GM18517 (cell line): ENCODE results near the gene WFDC13.
"Not testable (repeated sequence)": the region's sequence is repeated elsewhere in the genome, so short reads cannot be mapped to it uniquely, and the experiment has no call there.

Experiments used
- ATAC-seq: cut with Tn5 transposase; IDR thresholded peaks from one replicate; pipeline ENCODE4 v1.9.1; 2021; ENCODE audit warnings: mild to moderate bottlenecking, moderate library complexity; ENCODE audit not compliant: unreplicated experiment

Gene WFDC13

GRCh38 chr20:45701873-45702272 lies at the start of gene WFDC13:
Gene WFDC13, plus strand, starts transcription at chr20:45702038. Its CDS starts 86 bp downstream, at chr20:45702124.
- ATAC-seq = no peak

- not testable (repeated sequence) for ATAC-seq
Observed at GRCh38 chr20:45657038-45657437, 44.8 kb upstream of the WFDC13 start.

- no peak for ATAC-seq
Observed at GRCh38 chr20:45670139-45670538, 31.7 kb upstream of the WFDC13 start, which contains the start of gene WFDC11. Gene WFDC11, minus strand, starts transcription at chr20:45670239. Its CDS starts 19,639 bp downstream, at chr20:45650600.

GRCh38 chr20:45672765-45673164 lies 29.1 kb upstream of the WFDC13 start:
- ATAC-seq = no peak

DNA sequence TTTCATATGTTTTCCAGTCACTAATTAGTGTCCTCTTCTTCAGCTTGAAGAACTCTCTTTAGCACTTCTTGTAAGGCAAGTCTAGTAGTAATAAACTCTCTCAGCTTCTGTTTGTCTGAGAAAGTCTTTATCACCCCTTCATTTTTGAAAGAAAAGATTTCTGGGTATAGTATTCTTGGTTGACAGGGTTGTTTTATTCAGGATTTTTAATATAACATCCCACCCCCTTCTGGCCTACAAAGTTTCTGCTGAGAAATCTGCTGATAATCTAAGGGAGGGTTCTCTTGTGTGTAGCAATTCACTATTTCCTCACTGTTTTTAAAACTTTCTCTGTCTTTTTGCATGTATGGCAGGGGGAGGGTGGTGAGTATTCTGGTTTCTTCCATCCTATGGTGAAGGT lies 22.2 kb upstream of the WFDC13 start:
- ATAC-seq = no peak

DNA sequence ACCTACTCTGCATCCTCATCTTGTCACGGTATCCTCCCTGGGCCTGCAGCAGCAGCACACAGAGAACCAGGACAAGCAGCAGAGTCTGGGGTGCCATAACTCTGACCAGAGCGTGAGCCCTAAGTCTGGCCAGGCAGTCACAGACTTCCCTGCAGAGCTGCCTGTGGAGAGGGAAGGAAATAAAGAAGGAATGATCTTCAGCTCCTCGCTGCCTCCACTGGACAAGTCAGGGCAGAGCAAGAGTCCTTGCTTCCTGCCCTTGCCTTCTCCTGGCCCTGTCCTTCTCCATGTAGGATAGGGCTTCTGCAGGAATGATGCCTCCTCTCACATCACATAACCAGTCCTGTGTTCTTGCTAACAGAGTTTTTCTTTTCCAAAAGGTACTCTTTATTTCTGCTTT lies 15.9 kb upstream of the WFDC13 start:
- ATAC-seq = no peak

DNA sequence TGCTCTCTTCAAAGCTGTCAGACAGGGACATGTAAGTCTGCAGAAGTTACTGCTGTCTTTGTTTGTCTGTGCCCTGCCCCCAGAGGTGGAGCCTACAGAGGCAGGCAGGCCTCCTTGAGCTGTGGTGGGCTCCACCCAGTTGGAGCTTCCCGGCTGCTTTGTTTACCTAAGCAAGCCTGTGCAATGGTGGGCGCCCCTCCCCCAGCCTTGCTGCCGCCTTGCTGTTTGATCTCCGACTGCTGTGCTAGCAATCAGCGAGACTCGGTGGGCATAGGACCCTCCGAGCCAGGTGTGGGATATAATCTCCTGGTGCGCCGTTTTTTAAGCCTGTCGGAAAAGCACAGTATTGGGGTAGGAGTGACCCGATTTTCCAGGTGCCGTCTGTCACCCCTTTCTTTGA lies 8.5 kb upstream of the WFDC13 start:
- ATAC-seq = not testable (repeated sequence)

- no peak for ATAC-seq
Observed at GRCh38 chr20:45695496-45695895, 6.3 kb upstream of the WFDC13 start.

DNA sequence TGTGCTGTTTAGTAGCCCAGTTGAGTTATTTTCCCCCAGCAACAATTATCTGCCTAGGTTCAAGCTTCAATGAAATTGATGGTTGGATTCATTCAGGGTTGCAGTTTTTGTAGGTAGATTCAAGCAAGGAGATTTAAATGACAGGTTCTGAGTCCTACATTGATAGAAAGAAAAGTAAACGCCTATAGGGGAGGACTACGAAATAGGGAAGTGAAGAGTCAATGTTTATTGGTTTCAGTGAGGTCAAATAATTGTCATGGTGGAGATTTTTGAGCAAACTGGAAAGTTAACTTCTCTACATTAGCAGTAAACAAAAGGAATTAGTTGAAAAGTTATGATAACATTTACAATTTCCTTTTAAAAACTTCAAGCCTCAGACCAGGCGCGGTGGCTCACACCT lies 734 bp upstream of the WFDC13 start:
- ATAC-seq = no peak

- ATAC-seq = no peak
Observed at GRCh38 chr20:45704969-45705637, 3.3 kb downstream of the WFDC13 start, which contains the start of gene WFDC10B. Gene WFDC10B, minus strand, starts transcription at chr20:45705019. Its CDS starts 19,027 bp downstream, at chr20:45685992.

DNA sequence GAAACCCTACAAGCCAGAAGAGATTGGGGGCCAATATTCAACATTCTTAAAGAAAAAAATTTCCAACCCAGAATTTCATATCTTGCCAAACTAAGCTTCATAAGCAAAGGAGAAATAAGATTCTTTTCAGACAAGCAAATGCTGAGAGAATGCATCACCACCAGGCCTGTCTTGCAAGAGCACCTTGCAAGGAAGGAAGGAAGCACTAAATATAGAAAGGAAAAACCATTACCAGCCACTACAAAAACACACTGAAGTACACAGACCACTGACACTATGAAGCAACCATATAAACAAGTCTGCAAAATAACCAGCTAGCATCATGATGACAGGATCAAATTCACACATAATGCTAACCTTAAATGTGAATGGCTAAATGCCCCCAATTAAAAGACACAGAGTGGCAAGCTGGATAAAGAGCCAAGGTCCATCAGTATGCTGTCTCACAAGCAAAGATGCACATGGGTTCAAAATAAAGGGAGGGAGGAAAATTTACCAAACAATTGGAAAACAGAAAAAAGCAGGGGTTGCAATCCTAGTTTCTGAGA lies 14.4 kb downstream of the WFDC13 start:
- not testable (repeated sequence) for ATAC-seq

DNA sequence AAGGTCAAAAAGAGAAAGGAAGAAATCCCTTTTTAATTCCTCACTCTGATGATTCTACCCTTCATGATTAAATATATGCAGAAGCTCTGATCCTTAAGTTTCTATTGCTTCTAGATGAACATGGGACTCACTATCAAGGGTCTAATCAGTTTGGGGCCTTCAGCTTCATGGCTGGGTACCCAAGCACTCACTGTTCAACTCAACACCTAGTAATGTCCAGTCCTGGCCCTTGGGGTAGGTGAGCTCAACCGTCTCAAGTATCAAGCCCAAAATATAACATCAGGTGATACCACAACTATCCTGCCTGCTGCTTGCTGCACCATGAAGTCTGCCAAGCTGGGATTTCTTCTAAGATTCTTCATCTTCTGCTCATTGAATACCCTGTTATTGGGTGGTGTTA lies 20.2 kb downstream of the WFDC13 start, which contains the start of gene SPINT4:
Gene SPINT4 (plus strand): TSS at position 301 of the 400 bp plus-strand sequence. CDS start 21 bp downstream, at position 322.
- no peak for ATAC-seq

DNA sequence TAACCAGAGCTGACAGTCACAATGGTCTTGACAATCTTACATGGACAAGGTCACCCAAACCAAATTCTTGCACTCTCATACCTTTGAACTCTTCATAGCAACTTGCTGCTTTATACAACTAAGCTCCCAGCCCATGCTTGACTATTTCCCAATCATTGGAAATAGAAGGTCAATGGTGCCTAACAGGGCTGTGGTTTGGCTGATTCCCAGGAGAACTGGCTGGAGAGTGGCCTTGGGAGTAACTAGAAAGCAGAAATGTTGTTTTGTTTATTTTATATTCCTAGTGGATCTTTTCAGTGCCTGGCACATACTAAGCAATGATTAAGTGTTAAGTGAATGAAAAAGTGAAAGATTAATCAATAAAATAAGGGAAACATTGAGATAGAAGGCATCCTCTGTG lies 23.3 kb downstream of the WFDC13 start:
- no peak for ATAC-seq

GRCh38 chr20:45727044-45727443 lies 25.2 kb downstream of the WFDC13 start:
- ATAC-seq = no peak

DNA sequence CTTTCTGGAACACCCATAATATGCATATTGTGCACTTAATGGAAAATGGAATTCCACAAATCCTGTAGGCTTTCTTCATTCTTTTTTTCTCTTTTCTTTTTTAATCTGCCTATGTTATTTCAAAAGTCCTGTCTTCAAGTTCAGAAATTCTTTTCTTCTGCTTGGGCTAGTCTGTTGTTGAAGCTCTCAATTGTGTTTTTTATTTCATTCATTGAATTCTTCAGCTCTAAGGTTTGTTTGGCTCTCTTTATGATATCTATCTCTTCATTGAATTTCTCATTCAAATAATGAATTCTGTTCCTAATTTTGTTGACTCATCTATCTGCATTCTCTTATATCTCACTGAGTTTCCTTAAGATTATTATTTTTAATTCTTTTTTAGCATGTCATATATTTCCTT lies 30.4 kb downstream of the WFDC13 start:
- ATAC-seq = no peak

DNA sequence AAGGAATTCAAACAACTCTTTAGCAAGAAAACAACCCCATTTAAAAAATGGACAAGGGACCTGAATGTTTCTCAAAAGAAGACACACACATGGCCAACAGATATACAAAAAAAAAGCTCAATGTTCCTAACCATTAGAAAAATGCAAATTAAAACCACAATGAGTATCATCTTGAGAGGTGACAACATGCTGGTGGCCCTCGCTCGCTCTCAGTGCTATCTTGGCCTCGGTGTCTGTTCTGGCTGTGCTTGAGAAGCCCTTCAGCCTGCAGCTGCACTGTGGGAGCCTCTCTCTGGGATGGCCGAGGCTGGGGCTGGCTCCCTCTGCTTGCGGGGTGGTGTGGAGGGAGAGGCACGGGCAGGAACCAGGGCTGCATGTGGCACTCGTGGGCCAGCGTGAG lies 33.7 kb downstream of the WFDC13 start:
- no peak for ATAC-seq

GRCh38 chr20:45735988-45736387 lies 34.1 kb downstream of the WFDC13 start:
- ATAC-seq = no peak

- ATAC-seq = no peak
Observed at GRCh38 chr20:45742596-45742995, 40.8 kb downstream of the WFDC13 start.

- no peak for ATAC-seq
Observed at GRCh38 chr20:45745015-45745414, 43.2 kb downstream of the WFDC13 start.

- ATAC-seq = no peak
Observed at GRCh38 chr20:45751721-45752120, 49.9 kb downstream of the WFDC13 start.

GRCh38 chr20:45752746-45753145 lies 50.9 kb downstream of the WFDC13 start:
- ATAC-seq = no peak

DNA sequence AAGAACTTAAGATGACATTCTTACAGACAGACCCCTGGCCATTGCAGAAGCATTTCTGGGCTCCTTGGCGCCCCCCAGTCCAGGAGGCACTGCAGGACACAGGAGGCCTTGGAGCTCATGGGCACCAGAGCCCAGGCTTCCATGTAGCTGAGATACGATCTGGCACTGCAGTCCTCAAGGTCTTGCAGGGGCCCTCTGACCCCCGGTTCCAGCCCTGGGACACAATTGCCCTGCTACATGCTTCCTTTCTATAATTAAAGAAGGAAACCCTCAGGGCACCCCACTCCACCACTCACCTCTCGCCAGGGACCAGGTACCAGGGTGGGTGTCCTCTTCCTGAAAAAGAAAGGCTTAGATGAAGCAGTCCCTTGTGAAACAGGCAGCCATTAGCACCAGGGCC lies 56.3 kb downstream of the WFDC13 start:
- no peak for ATAC-seq
